ENCODE results near the gene POU4F1.

POU4F1 gene

DNA sequence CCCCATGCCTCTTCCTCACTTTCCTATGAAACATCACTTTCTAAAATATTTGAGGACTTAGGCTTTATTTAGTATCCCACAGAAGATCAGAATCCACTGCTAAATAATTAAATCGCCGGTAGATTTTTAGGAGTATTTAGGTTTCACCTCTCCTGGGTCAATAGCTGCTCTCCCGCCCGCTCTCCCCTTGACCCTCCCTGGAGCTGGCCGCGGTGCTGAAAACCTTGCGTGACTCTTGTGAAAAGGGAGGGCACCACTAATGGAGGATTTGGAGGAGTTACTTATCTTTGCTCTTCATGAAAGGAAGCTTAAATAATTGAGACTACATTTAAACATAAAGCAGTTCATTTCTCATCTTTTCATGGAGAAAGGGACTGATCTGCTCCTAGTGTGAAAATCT lies 14.1 kb downstream of the POU4F1 start:
- DNase-seq, result no peak

DNA sequence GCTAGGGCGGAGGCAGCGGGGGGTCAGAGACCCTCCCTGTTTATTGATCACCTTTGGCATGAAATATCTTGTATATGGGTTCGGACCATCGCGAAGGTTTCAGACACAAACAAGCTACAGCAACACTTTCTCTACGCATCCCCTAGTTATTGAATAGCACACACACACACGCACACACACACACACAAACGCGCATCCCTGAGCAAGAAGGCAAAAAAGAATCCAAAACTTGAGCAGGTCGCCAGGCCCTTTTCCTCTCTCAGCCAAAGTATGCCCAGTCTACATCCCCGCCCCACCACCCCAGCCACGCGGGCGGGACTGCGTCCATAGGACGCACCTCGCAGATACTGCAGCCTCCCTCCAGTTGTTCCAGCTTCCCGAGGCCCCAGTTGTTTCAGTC lies 16.0 kb downstream of the POU4F1 start:
- no peak for DNase-seq

GRCh38 chr13:78586706-78587105 lies 16.6 kb downstream of the POU4F1 start:
- no peak for DNase-seq

GRCh38 chr13:78576261-78576660 lies 27.1 kb downstream of the POU4F1 start:
- no peak for DNase-seq

DNA sequence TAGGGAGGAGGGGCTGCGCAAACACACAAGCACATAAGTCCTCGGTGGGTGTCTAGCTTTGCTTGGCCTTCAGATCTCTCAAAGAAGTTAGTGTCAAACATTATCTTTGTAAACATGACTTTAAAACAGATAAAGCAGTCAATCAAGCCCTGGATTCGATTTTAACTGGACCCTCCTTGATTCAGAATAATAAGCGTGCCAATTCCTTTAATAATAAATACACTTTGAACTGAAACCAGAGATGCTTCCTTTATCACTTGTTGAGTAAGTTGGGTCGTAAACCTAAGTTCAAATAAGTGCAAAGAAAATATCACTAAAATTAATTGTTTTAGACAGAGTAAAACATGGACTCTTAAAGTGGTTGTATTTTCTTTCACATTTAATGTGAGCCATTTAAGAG lies 30.9 kb downstream of the POU4F1 start:
- DNase-seq, result no peak

DNA sequence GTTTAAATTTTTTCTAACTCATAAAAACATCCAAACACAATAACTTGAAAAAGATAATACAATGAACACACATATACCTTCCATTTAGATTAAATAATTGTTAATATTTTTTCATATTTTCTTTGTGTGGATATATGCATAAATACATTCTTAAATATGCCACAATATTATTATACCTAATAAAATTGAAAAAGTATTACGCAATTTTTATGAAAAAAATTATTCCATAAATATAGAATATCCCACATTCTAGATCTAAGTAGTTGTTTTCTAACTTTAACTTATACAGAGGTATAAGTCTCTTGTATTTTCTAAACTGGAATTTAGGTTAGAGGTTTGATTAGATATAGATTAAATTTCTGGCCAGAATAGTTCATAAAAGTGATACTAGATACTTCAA lies 34.3 kb downstream of the POU4F1 start:
- DNase-seq, result no peak

GRCh38 chr13:78566631-78567030 lies 36.7 kb downstream of the POU4F1 start:
- DNase-seq, result no peak

- DNase-seq, result no peak
These were observed 41.0 kb downstream of the POU4F1 start for GRCh38 chr13:78562237-78562889.
